K562 (cell line): ENCODE data around the gene TTC16. TPM values are rescaled to one million over a fixed set of nuclear protein-coding genes. Genes with fewer than 3 reads are reported as not detected.

ENCODE experiments used
- BCOR ChIP-seq: fragments of 450-650 bp; IDR thresholded peaks from 2 replicates; pipeline ENCODE4 v1.6.1; 2016
- GTF2B ChIP-seq: IDR thresholded peaks from 2 replicates; pipeline ENCODE4 v1.6.1; 2011; ENCODE audit not compliant: insufficient read length; ENCODE audit errors: extremely low read depth
- HBP1 ChIP-seq: fragments of 450-650 bp; formaldehyde crosslinking; IDR thresholded peaks from 2 replicates; pipeline ENCODE4 v1.4.0; 2022; ENCODE audit warnings: missing genetic modification characterization
- HDGF ChIP-seq: fragments of 450-650 bp; IDR thresholded peaks from 2 replicates; pipeline ENCODE4 v1.6.1; 2016
- ID3 ChIP-seq, 2 experiments: fragments of 250-450 bp in 1 of 2; fragments of 450-650 bp in 1 of 2; sonication (Bioruptor Pico) in 1 of 2; IDR thresholded peaks; 2 replicates each; pipeline versions ENCODE4 v1.6.1 to v1.8.0; 2016 to 2021; ENCODE audit warnings: mild to moderate bottlenecking in 2 of 2, moderate library complexity in 2 of 2, missing compliant biosample characterization in 1 of 2, missing genetic modification characterization in 1 of 2
- RFX1 ChIP-seq: fragments of 450-650 bp; IDR thresholded peaks from 2 replicates; pipeline ENCODE4 v1.6.1; 2016; ENCODE audit warnings: mild to moderate bottlenecking, moderate library complexity
- UBTF ChIP-seq, 2 experiments: IDR thresholded peaks; 2 replicates each; pipeline ENCODE4 v1.6.1; 2012; ENCODE audit warnings: improper control_type of control experiment in 2 of 2, low read depth in 2 of 2, low read length in 2 of 2, borderline replicate concordance in 1 of 2
- ZBTB7A ChIP-seq: IDR thresholded peaks from 2 replicates; pipeline ENCODE4 v1.6.1; 2011; ENCODE audit warnings: low read depth, mild to moderate bottlenecking, low read length, moderate library complexity, borderline replicate concordance; ENCODE audit not compliant: control insufficient read depth
- ZNF707 ChIP-seq: fragments of 250-450 bp; sonication (Bioruptor Pico); conservative IDR thresholded peaks from 2 replicates; pipeline ENCODE4 v1.8.0; 2022; ENCODE audit warnings: inconsistent platforms, mild to moderate bottlenecking, moderate library complexity
- polyA plus RNA-seq, 8 experiments: library from polyadenylated mRNA; depleted of rRNA in 4 of 8; stranded (reverse) in 5 of 8; unstranded in 3 of 8; fragments of >200 nt; fragmentation: Nextera tagmentation in 2 of 8; fragmentation: Illumina TruSeq in 1 of 8; extraction: Ambion mirVana in 2 of 8; extraction: Trizol in 1 of 8; gene quantifications; 2 replicates each; pipeline versions ENCODE4 v1.2.1 to v1.2.3, GENCODE V29; 2011 to 2014; ENCODE audit warnings: inconsistent platforms in 1 of 8, missing spikeins in 1 of 8
- total RNA-seq, 7 experiments: library from RNA; depleted of rRNA in 6 of 7; stranded (reverse); fragments of >200 nt in 6 of 7; fragmentation: Illumina TruSeq in 2 of 7; extraction: Trizol in 2 of 7; gene quantifications; 2 replicates each; pipeline versions ENCODE4 v1.2.1 to v1.2.3, GENCODE V29; 2011 to 2021; ENCODE audit warnings: low replicate concordance in 1 of 7

TTC16 gene
- total and polyA plus RNA-seq, 9 of the 15 experiments (the other 6 are each of a cell fraction or from before 2014, with no cell fraction given) = 0.11 TPM; not detected in 8

- TF ChIP-seq HBP1 (CRISPR knock-in tag) = no peak
- no peak for TF ChIP-seq UBTF (IDR thresholded peaks at IDR 0.05; ENCODE audit: borderline replicate concordance in 1 of 2, low read depth in 2 of 2, low read length in 2 of 2)
- peak; percentile 64; the same call in 1 of the 2 replicates for TF ChIP-seq ZBTB7A
- no peak for TF ChIP-seq BCOR
- no peak for TF ChIP-seq ZNF707
- TF ChIP-seq HDGF = no peak
- TF ChIP-seq RFX1 = no peak
- TF ChIP-seq ID3 (CRISPR knock-in tag; IDR thresholded peaks at IDR 0.05) = no peak
- TF ChIP-seq ID3 (tag; IDR thresholded peaks at IDR 0.05) = no peak
- TF ChIP-seq GTF2B = no peak
- TF ChIP-seq, all 486 proteins: peak for 17
These were observed 62.6 kb downstream of the TTC16 start, which contains the start of gene SH2D3C (continued) for GRCh38 chr9:127778280-127779135.
